PC-3 (cell line): Measurements from ENCODE around the gene PRRT4. TPM values are rescaled to one million over a fixed set of nuclear protein-coding genes. Genes with fewer than 3 reads are reported as not detected.

Source experiments
- ATAC-seq: fragments of 200-7000 bp; cut with Tn5 transposase; 2 replicates; pipeline ENCODE4 v1.9.1; 2020; ENCODE audit warnings: mild to moderate bottlenecking, moderate library complexity
- BruUV-seq: library from RNA; stranded (reverse); fragments of 400-500 nt; replicated peaks from 2 replicates; lab custom pipeline; 2021; lab: Mats Ljungman, UMichigan
- CTCF ChIA-PET: fragments of 300-600 bp; sonication (Branson Sonifier 250); formaldehyde crosslinking; loops from one replicate; lab custom pipeline; 2022; ENCODE audit warnings: antibody characterized with exemption; lab: Charles Lee
- POLR2A ChIA-PET: fragments of 300-600 bp; sonication (Branson Sonifier 250); formaldehyde crosslinking; loops from one replicate; lab custom pipeline; 2022; ENCODE audit warnings: antibody characterized with exemption; ENCODE audit not compliant: unreplicated experiment; lab: Charles Lee
- DNase-seq: peaks from one replicate; pipeline ENCODE4 v3.0.0-alpha.2; 2015
- H2AFZ ChIP-seq: fragments of 300-600 bp; sonication (generic); 2 replicates; pipeline ENCODE4 v1.6.0; 2016; ENCODE audit warnings: antibody characterized with exemption, low read length
- H3F3A ChIP-seq: fragments of 300-600 bp; sonication (generic); one replicate; pipeline ENCODE4 v1.6.0; 2017; ENCODE audit warnings: antibody characterized with exemption, low read length, control low read depth, mild to moderate bottlenecking; ENCODE audit not compliant: unreplicated experiment
- H3K27ac ChIP-seq: fragments of 300-600 bp; sonication (generic); 2 replicates; pipeline ENCODE4 v1.5.1; 2016; ENCODE audit warnings: mild to moderate bottlenecking, low read length
- H3K27me3 ChIP-seq: fragments of 300-600 bp; sonication (generic); 2 replicates; pipeline ENCODE4 v1.6.1; 2016; ENCODE audit warnings: low read length, mixed read lengths
- H3K36me3 ChIP-seq: fragments of 300-600 bp; sonication (generic); 2 replicates; pipeline ENCODE4 v1.6.1; 2016; ENCODE audit warnings: low read depth, mixed run types, low read length, mixed read lengths
- H3K4me1 ChIP-seq: fragments of 300-600 bp; sonication (generic); 2 replicates; pipeline ENCODE4 v1.5.1; 2016; ENCODE audit warnings: low read length; ENCODE audit not compliant: insufficient read depth
- H3K4me2 ChIP-seq: fragments of 300-600 bp; sonication (generic); 2 replicates; pipeline ENCODE4 v1.6.0; 2016; ENCODE audit warnings: low read length
- H3K4me3 ChIP-seq: fragments of 300-600 bp; sonication (generic); 2 replicates; pipeline ENCODE4 v1.5.1; 2016; ENCODE audit warnings: mild to moderate bottlenecking, low read length, mixed read lengths
- H3K79me2 ChIP-seq: fragments of 300-600 bp; sonication (generic); 2 replicates; pipeline ENCODE4 v1.6.1; 2017; ENCODE audit warnings: low read length, mixed read lengths
- H3K9ac ChIP-seq: fragments of 300-600 bp; sonication (generic); 2 replicates; pipeline ENCODE4 v1.6.0; 2016; ENCODE audit warnings: mild to moderate bottlenecking, low read length
- H3K9me2 ChIP-seq: fragments of 300-600 bp; sonication (generic); replicated peaks from 2 replicates; pipeline ENCODE4 v1.6.1; 2016; ENCODE audit warnings: mixed run types, low read length, mixed read lengths
- H3K9me3 ChIP-seq: fragments of 300-600 bp; sonication (generic); 2 replicates; pipeline ENCODE4 v1.6.1; 2016; ENCODE audit warnings: low read length, mixed read lengths
- H4K20me1 ChIP-seq: fragments of 300-600 bp; sonication (generic); 2 replicates; pipeline ENCODE4 v1.6.1; 2016; ENCODE audit warnings: low read length, mixed read lengths
- EZH2 ChIP-seq: fragments of 300-600 bp; sonication (generic); IDR thresholded peaks from one replicate; pipeline ENCODE4 v1.6.1; 2017; ENCODE audit warnings: antibody characterized with exemption, mild to moderate bottlenecking, low read length; ENCODE audit not compliant: unreplicated experiment
- EZH2phosphoT487 ChIP-seq: fragments of 300-600 bp; sonication (generic); IDR thresholded peaks from 2 replicates; pipeline ENCODE4 v1.6.1; 2018; ENCODE audit warnings: mild to moderate bottlenecking, antibody characterized with exemption, low read length, borderline replicate concordance
- intact Hi-C: fragments of 100-400 bp; cut with micrococcal nuclease; formaldehyde crosslinking; loops from 2 replicates; pipeline ENCODE4 v1.9.0; 2023
- total RNA-seq: library from RNA; depleted of rRNA; stranded (reverse); fragments of >200 nt; gene quantifications from 2 replicates; pipeline ENCODE4 v1.2.3, GENCODE V29; 2014
- TF ChIP-seq, protein P1 (sequence below): fragments of 300-600 bp; sonication (generic); conservative IDR thresholded peaks from 2 replicates; pipeline ENCODE4 v1.5.1; 2017; ENCODE audit warnings: antibody characterized with exemption, low read depth, mild to moderate bottlenecking, low read length

Gene PRRT4
- total RNA-seq, 1 experiment from 2014 or later: 0.36 TPM

DNA sequence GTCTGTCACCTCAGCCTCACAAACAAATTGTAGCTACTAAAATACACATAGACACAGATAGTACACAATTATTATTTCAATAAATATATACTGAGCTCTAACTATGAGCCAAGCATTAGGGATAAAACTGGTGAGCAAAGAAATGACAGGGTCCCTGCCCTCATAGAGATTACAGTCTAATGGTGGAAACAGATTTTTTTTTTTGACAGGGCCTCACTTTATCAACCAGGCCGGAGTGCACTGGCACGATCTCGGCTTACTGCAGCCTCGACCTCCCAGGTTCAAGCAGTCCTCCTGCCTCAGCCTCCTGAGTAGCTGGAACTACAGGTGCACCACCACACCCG lies 17.1 kb downstream of the PRRT4 start:
- H3F3A ChIP-seq: no peaks in the 10 kb centered on the region
- ATAC-seq (no peak), DNase-seq (no peak)
- 0 out of 2 replicates have a peak overlapping the region, but pooled peaks have one; percentile 96 for H3K9ac ChIP-seq
- intact Hi-C loops: no loop called here
- TF ChIP-seq EZH2: no peak
- peaks cover 8% of the 10 kb centered on the region; the same call in 1 of the 2 replicates for H3K4me1 ChIP-seq
- no peak overlapping the region for H3K27ac ChIP-seq
- peaks cover 8% of the 10 kb centered on the region; the same call in 1 of the 2 replicates for H3K36me3 ChIP-seq
- H3K4me2 ChIP-seq: peak overlapping the region; percentile 93
- H2AFZ ChIP-seq: peak overlapping the region; percentile 84
- peaks cover 7% of the 10 kb centered on the region; the same call in 1 of the 2 replicates for H4K20me1 ChIP-seq
- no peaks in the 10 kb centered on the region for H3K9me2 ChIP-seq
- no peaks in the 10 kb centered on the region for H3K9me3 ChIP-seq
- ChIA-PET CTCF (interaction anchor here (0.6 to 1.0 kb wide), 2 partner anchors 43 to 132 kb away, joined by 3 read pairs; no protein-coding TSS in a partner anchor), POLR2A (interaction anchor here (0.6 kb wide), 2 partner anchors 46 to 115 kb away, joined by 3 to 4 read pairs; no protein-coding TSS in a partner anchor)
- no TSS peak for BruUV-seq
- 0 out of 2 replicates have a peak overlapping the region, but pooled peaks have one; percentile 89 for H3K4me3 ChIP-seq
- H3K79me2 ChIP-seq: peaks cover 43% of the 10 kb centered on the region
- no peaks in the 10 kb centered on the region for H3K27me3 ChIP-seq

GRCh38 chr7:128343554-128344430 lies 17.7 kb downstream of the PRRT4 start, which contains the start of gene RBM28:
TSS of gene RBM28 (minus strand) at chr7:128343908. CDS start at chr7:128343793, 115 bp downstream.
- no peaks in the 10 kb centered on the region for H3F3A ChIP-seq
- TF ChIP-seq EZH2 (no peak), EZH2phosphoT487 (no peak)
- TF ChIP-seq, protein P1, sequence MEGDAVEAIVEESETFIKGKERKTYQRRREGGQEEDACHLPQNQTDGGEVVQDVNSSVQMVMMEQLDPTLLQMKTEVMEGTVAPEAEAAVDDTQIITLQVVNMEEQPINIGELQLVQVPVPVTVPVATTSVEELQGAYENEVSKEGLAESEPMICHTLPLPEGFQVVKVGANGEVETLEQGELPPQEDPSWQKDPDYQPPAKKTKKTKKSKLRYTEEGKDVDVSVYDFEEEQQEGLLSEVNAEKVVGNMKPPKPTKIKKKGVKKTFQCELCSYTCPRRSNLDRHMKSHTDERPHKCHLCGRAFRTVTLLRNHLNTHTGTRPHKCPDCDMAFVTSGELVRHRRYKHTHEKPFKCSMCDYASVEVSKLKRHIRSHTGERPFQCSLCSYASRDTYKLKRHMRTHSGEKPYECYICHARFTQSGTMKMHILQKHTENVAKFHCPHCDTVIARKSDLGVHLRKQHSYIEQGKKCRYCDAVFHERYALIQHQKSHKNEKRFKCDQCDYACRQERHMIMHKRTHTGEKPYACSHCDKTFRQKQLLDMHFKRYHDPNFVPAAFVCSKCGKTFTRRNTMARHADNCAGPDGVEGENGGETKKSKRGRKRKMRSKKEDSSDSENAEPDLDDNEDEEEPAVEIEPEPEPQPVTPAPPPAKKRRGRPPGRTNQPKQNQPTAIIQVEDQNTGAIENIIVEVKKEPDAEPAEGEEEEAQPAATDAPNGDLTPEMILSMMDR: no peak
- peak within 1 kb of the TSS; percentile 89 for H3K4me3 ChIP-seq
- ATAC-seq (peak; percentile 85), DNase-seq (peak; percentile 93)
- H3K36me3 ChIP-seq: peaks cover 8% of the 10 kb centered on the region; the same call in 1 of the 2 replicates
- CTCF ChIA-PET: interaction anchor here (0.6 to 1.0 kb wide), 4 partner anchors 43 to 786 kb away, joined by 3 to 5 read pairs (median 3); no protein-coding TSS in a partner anchor
- no peaks in the 10 kb centered on the region for H3K9me2 ChIP-seq
- peak within 1 kb of the TSS; percentile 93 for H3K4me2 ChIP-seq
- peaks cover 7% of the 10 kb centered on the region; the same call in 1 of the 2 replicates for H4K20me1 ChIP-seq
- no peaks in the 10 kb centered on the region for H3K27me3 ChIP-seq
- H3K27ac ChIP-seq: peak within 1 kb of the TSS; percentile 72
- peak within 1 kb of the TSS; percentile 84 for H2AFZ ChIP-seq
- intact Hi-C loops: no loop called here
- POLR2A ChIA-PET: interaction anchor here (0.6 to 0.7 kb wide), 2 partner anchors 45 to 47 kb away, joined by 3 to 4 read pairs; no protein-coding TSS in a partner anchor
- BruUV-seq: no TSS peak
- H3K9ac ChIP-seq: peak within 1 kb of the TSS; percentile 96
- peaks cover 8% of the 10 kb centered on the region; the same call in 1 of the 2 replicates for H3K4me1 ChIP-seq
- no peaks in the 10 kb centered on the region for H3K9me3 ChIP-seq
- H3K79me2 ChIP-seq: peaks cover 43% of the 10 kb centered on the region

GRCh38 chr7:128341733-128342132 lies 19.8 kb downstream of the PRRT4 start:
- intact Hi-C loops: no loop called here
- POLR2A ChIA-PET: no interaction called here
- Histone ChIP-seq H3K9ac (no peak overlapping the region), H3K4me2 (peak overlapping the region; percentile 93), H3K9me2 (no peaks in the 10 kb centered on the region), H3K36me3 (peaks cover 21% of the 10 kb centered on the region), H2AFZ (no peak overlapping the region), H3F3A (no peaks in the 10 kb centered on the region), H3K27ac (no peak overlapping the region), H3K27me3 (no peaks in the 10 kb centered on the region), H3K4me1 (peaks cover 8% of the 10 kb centered on the region; the same call in 1 of the 2 replicates), H4K20me1 (peaks cover 7% of the 10 kb centered on the region; the same call in 1 of the 2 replicates), H3K4me3 (peak overlapping the region; percentile 89), H3K9me3 (no peaks in the 10 kb centered on the region), H3K79me2 (peaks cover 43% of the 10 kb centered on the region)
- no peak for DNase-seq
- no peak for ATAC-seq
- CTCF ChIA-PET: no interaction called here
- TF ChIP-seq EZH2 (no peak), EZH2phosphoT487 (no peak)
- TF ChIP-seq, protein P1: no peak
- no TSS peak for BruUV-seq
